Retina (tissue), 1 donor: ENCODE measurements around the gene STX10.

Experiments
- DNase-seq: peaks from one replicate; pipeline ENCODE4 v3.0.0-alpha.2; 2016

STX10 gene

DNA sequence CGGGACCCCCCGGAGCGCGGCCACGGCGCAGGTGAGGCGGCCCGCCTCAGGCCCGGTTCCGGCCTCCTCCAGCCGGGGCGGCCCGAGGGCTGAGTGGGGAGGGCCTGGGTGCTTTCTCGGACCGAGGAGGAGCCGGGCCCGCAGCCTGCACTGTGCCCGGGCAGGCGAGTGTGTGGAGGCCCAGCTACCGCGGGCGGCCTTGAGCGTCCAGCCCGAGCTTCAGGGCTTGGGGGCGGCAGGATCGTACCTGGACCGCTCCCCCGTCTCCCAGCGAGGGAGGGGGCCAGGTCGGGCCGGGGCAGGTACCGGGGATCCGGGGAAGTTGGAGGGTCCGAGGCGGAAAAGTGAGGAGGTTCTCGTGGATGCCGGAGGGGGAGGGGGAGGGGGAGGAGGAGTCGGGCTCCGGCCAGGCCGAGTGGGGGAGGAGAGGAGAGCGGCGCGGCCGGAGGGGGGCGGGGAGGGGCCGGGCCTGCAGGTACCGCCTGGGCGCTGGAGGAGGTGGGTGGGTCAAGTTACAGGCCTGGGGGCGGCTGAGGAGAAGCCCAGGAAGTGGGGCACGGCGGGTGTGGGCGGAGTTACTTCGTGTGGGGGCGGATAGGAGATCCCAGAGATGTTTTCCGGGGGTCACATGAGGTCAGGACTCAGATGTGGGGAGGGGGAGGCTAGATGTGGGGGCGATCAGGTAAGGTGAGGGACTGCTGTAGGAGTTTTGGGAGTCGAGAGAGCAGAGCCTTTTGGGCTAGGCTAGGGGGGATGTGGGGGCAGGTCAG, 31.6 kb downstream of the STX10 start:
- no peak for DNase-seq

GRCh38 chr19:13117772-13118423, 32.3 kb downstream of the STX10 start, which contains the start of gene NACC1:
Gene NACC1 (plus strand): TSS chr19:13118264. CDS start chr19:13135208, 16,944 bp downstream.
- peak; percentile 86 for DNase-seq

- DNase-seq = no peak
Measured at GRCh38 chr19:13117176-13117771, 32.9 kb downstream of the STX10 start.

- peak; percentile 92 for DNase-seq
Measured at GRCh38 chr19:13116282-13117175, 33.6 kb downstream of the STX10 start, which contains the start of gene TRMT1. Gene TRMT1 (minus strand): TSS chr19:13116740. CDS start chr19:13116399, 341 bp downstream.

GRCh38 chr19:13115936-13116281, 34.3 kb downstream of the STX10 start:
- no peak for DNase-seq

GRCh38 chr19:13112555-13112954, 37.6 kb downstream of the STX10 start:
- DNase-seq = no peak

- no peak for DNase-seq
Measured at GRCh38 chr19:13110099-13110610, 40.0 kb downstream of the STX10 start.

DNA sequence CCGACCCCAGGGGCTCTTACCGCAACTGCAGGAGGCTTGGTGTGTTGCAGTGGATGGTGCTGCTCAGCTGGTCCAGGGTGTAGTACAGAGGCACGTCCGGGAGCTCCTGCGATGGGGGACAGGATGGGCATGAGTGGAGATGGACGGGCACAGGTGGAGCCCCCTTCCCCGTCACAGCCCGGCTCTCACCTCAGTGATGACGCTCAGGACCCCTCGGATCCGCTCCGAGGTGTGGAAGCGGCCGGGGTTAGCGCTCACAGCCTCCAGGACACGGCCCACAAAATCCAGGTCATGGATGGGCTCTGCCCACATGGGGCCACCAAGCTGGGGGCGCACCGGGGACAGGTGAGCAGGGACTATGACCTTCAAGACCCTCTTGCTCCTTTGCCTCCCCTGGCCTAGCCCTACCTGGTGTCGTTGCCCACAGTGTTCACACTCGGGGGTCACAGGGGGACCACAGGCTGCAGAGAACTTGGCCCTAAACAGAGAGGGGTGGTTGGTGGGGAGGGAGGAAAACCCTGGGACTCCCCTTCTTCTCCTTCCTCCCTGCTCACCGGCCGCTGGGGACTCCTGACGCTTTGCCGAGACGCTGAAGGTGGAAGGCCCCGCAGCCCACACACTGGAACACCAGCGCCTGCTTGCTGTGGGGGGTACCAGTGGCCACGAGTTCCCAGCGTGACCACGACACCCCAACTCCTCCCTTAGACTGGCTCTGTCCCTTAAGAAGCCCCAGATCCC, 40.6 kb downstream of the STX10 start:
- no peak for DNase-seq

- no peak for DNase-seq
Measured at GRCh38 chr19:13104848-13105711, 45.1 kb downstream of the STX10 start.

GRCh38 chr19:13104360-13104847, 45.8 kb downstream of the STX10 start:
- DNase-seq = peak; percentile 51

- no peak for DNase-seq
Measured at GRCh38 chr19:13103581-13104359, 46.4 kb downstream of the STX10 start.

DNA sequence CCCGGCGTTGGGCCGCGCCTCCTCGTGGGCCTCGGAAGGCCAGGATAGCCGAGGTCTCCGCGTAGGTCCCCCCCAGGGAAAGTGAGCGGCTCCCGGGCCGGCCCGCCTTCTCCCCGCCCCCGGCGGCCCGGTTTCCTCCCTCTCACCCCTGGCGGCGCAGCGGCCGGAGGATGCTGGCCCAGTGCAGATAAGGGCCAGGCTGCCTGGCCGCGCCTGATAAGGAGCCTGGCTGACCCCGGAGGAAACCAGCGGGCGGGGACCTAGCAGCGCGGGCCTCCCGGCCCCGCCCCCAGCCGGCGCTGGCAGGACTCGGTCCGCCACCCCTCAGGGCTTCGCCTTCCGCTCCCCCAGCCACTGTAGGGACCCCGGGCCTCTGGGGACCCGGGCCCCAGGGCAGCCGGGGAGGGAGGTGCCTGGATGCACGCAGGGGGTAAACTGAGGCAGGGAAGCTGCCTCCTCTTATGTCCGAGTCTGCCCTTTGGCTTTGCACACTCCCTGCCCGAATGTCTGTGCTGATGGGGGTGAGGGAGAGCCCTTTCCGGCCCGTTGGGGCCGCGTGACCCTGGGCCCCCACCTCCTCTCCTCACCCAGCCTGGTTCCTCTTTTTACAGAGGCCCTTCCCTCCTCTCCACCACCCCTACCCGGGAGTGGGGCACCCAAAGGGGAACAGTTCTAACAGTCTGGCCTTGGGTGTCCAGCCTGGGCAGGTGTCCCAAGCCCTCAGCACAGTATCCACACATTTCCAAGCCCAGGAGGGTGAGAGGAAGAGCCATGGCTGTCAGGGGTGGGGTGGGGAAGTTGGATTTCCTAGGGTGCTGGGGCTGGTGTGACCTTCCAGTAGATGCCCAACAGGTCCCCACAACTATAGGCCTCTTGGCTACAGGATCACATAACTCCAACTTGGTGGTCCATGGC, 47.3 kb downstream of the STX10 start, which contains the start of gene LYL1:
Gene LYL1 (minus strand): TSS at position 193 of the 915 bp plus-strand sequence. CDS start 1,687 bp downstream, outside the sequence.
- DNase-seq = no peak

GRCh38 chr19:13102416-13102665, 47.8 kb downstream of the STX10 start:
- DNase-seq = no peak

DNA sequence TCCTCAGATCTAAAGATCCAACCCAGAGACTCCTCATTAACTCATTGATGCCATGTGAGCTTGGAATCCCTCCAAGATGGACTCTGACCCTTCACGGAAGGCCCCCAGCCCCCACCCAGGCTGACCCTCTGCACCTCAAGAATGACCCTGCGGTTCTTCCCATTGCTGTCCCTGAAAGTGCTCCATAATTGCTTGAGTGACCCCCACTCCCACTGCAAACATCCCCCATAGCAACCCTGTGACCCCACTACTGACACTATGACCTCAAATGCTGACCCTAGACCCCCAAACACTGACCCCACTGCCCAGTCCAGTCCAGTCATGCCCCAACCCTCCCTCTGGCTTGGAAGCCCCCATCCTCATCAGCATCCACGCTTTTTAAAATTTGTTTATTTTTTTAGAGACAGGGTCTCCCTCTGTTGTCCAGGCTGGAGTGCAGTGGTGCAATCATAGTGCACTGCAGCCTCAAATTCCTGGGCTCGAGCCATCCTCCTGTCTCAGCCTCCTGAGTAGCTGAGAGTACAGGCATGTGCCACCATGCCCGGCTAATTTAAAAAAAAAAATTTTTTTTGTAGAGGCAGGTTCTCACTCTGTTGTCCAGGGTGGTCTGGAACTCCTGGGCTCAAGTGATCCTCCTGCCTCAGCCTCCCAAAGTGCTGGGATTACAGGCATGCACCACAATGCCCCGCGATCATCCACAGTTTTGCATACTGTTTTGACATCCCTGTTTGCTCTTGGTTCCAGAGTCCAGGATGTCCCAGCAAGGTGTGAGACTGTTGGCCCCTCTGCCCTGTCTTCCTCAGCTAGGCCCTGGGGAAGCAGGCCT, 48.4 kb downstream of the STX10 start:
- DNase-seq = no peak

GRCh38 chr19:13100841-13101589, 49.2 kb downstream of the STX10 start:
- no peak for DNase-seq

DNA sequence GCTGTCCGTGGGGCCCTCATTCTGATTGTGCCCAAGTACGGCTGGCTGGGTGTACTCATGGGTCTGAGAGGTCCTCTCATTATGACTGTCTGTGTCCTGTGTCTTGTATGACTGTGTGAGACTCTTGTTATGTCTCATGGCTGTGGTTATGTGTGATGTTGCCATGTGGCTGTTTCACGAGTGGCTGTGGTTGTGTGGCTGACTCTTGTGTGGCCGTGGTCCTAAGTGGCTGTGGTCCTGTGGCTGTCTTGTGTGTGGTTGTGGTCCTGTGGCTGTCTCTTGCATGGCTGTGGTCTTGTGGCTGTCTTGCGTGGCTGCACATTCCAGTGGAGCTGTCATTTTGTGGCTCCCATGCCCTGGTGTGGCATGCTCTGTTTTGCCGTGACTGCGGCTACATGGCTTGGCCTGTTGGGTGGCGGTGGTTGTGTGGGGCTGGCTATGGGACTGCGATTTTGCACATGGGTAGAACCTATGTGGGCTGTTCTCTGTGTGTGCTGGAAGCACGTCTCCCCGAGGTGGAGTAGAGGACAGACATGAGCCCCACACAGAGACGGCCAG, 50.1 kb downstream of the STX10 start:
- DNase-seq = no peak
